HFFc6 (cell line): Measurements from ENCODE around the gene ZNF587B. TPM values are rescaled to one million over a fixed set of nuclear protein-coding genes. Genes with fewer than 3 reads are reported as not detected.
"Not testable (repeated sequence)": the region's sequence is repeated elsewhere in the genome, so short reads cannot be mapped to it uniquely, and the experiment has no call there.

Experiments used
- DNase-seq: peaks from one replicate; pipeline ENCODE4 v3.0.0-alpha.2; 2018
- H3K27ac Mint-ChIP-seq: 2 replicates; pipeline ENCODE4 v1.8.0; 2020; ENCODE audit warnings: mild to moderate bottlenecking, mixed read lengths
- H3K27me3 Mint-ChIP-seq: 2 replicates; pipeline ENCODE4 v1.8.0; 2021; ENCODE audit warnings: mild to moderate bottlenecking, moderate library complexity, mixed read lengths; ENCODE audit not compliant: insufficient read depth
- H3K36me3 Mint-ChIP-seq: 2 replicates; pipeline ENCODE4 v1.8.0; 2021; ENCODE audit warnings: low read depth, mixed read lengths
- H3K4me1 Mint-ChIP-seq: 2 replicates; pipeline ENCODE4 v1.8.0; 2020; ENCODE audit warnings: low read depth, mixed read lengths
- H3K4me3 Mint-ChIP-seq: 2 replicates; pipeline ENCODE4 v1.8.0; 2020; ENCODE audit warnings: mild to moderate bottlenecking, moderate library complexity, mixed read lengths
- H3K9me3 Mint-ChIP-seq: 2 replicates; pipeline ENCODE4 v1.8.0; 2020; ENCODE audit warnings: mild to moderate bottlenecking, mixed read lengths
- CTCF ChIP-seq: fragments of 200-600 bp; sonication (generic); IDR thresholded peaks from 2 replicates; pipeline ENCODE4 v1.5.0; 2021; ENCODE audit warnings: antibody characterized with exemption, mild to moderate bottlenecking
- total RNA-seq, 6 experiments: library from RNA; stranded (reverse); fragmentation: NEBNext Ultra II Directional; extraction: Animal tissue kit (Norgen Biotek cat#: 25700); gene quantifications; 2 replicates in 1 of 6; 3 replicates in 5 of 6; pipeline ENCODE4 v1.2.3, GENCODE V29; 2021

Gene ZNF587B
- total RNA-seq, 6 experiments from 2014 or later, result 7.8 to 10.7 (median 9.4) TPM

GRCh38 chr19:57888560-57889231 lies 58.6 kb downstream of the ZNF587B start, which contains the start of gene ZNF814:
ZNF814 (minus strand) TSS chr19:57889037; CDS start chr19:57888802, 235 bp downstream.
- H3K27ac Mint-ChIP-seq, result no peak within 1 kb of the TSS
- peak; percentile 71 for TF ChIP-seq CTCF
- H3K27me3 Mint-ChIP-seq, result no peaks in the 10 kb centered on the region; the same call in 1 of the 2 replicates
- H3K9me3 Mint-ChIP-seq, result peaks cover 33% of the 10 kb centered on the region
- DNase-seq, result peak; percentile 28
- H3K36me3 Mint-ChIP-seq, result peaks cover 48% of the 10 kb centered on the region
- H3K4me3 Mint-ChIP-seq, result peak within 1 kb of the TSS; percentile 63; the same call in 1 of the 2 replicates
- H3K4me1 Mint-ChIP-seq, result peaks cover 6% of the 10 kb centered on the region; the same call in 1 of the 2 replicates

GRCh38 chr19:57890706-57891105 lies 60.6 kb downstream of the ZNF587B start:
- not testable (repeated sequence) for H3K4me3 Mint-ChIP-seq, H3K27ac Mint-ChIP-seq, H3K27me3 Mint-ChIP-seq, H3K4me1 Mint-ChIP-seq
- peaks cover 22% of the 10 kb centered on the region for H3K9me3 Mint-ChIP-seq
- DNase-seq, result peak; percentile 69
- peaks cover 42% of the 10 kb centered on the region for H3K36me3 Mint-ChIP-seq

Other genes starting within 250 kb of the ZNF587B start
- gene ZIK1, start 246.2 kb upstream of the ZNF587B start, total RNA-seq, result 1 to 10 TPM in 3 of 6 experiments, under 1 TPM in 3; 0.80 to 3.0 (median 1.3) TPM
- gene ZNF530, start 230.4 kb upstream of the ZNF587B start, total RNA-seq, result 1 to 10 TPM; 2.3 to 4.5 (median 3.6) TPM
- gene ZNF134, start 216.1 kb upstream of the ZNF587B start, total RNA-seq, result 10 to 100 TPM; 13.5 to 14.6 (median 14.3) TPM
- gene ZNF211, start 197.1 kb upstream of the ZNF587B start, total RNA-seq, result 1 to 10 TPM; 5.8 to 8.1 (median 6.7) TPM
- gene ZSCAN4, start 161.4 kb upstream of the ZNF587B start, total RNA-seq, result not detected
- gene ZNF551, start 148.3 kb upstream of the ZNF587B start, total RNA-seq, result 1 to 10 TPM; 3.3 to 4.6 (median 4.4) TPM
- under 1 TPM in 4 of 6 experiments, not detected in 2; 0.11 to 0.20 (median 0.16) TPM for gene ZNF154, start 121.1 kb upstream of the ZNF587B start, total RNA-seq
- 1 to 10 TPM; 2.8 to 4.2 (median 3.7) TPM for gene ZNF671, start 102.7 kb upstream of the ZNF587B start, total RNA-seq
- 1 to 10 TPM; 5.4 to 9.3 (median 7.0) TPM for gene ZNF776, start 83.5 kb upstream of the ZNF587B start, total RNA-seq
- gene ZNF586, start 60.6 kb upstream of the ZNF587B start, total RNA-seq, result 1 to 10 TPM; 6.4 to 8.8 (median 6.9) TPM
- 1 to 10 TPM; 2.7 to 3.8 (median 3.0) TPM for gene ZNF552, start 15.4 kb upstream of the ZNF587B start, total RNA-seq
- 10 to 100 TPM; 22.6 to 28.6 (median 25.3) TPM for gene ZNF587, start 19.6 kb downstream of the ZNF587B start, total RNA-seq
- gene ZNF814, start 58.7 kb downstream of the ZNF587B start, total RNA-seq, result 1 to 10 TPM in 5 of 6 experiments, under 1 TPM in 1; 1.00 to 1.6 (median 1.3) TPM
- gene ZNF417, start 86.3 kb downstream of the ZNF587B start, total RNA-seq, result 10 to 100 TPM in 1 of 6 experiments, 1 to 10 TPM in 5; 6.8 to 10.3 (median 9.0) TPM
- gene ZNF418, start 105.1 kb downstream of the ZNF587B start, total RNA-seq, result under 1 TPM; 0.07 to 0.81 (median 0.46) TPM
- gene ZNF256, start 117.4 kb downstream of the ZNF587B start, total RNA-seq, result 1 to 10 TPM; 2.8 to 3.9 (median 3.2) TPM
- gene C19orf18, start 144.2 kb downstream of the ZNF587B start, total RNA-seq, result under 1 TPM in 3 of 6 experiments, not detected in 3; 0.23 to 0.59 (median 0.33) TPM
- 1 to 10 TPM; 3.5 to 6.0 (median 4.9) TPM for gene ZNF606, start 172.5 kb downstream of the ZNF587B start, total RNA-seq
- not detected for gene ZSCAN1, start 203.7 kb downstream of the ZNF587B start, total RNA-seq
- gene ZNF135, start 229.0 kb downstream of the ZNF587B start, total RNA-seq, result under 1 TPM in 2 of 6 experiments, not detected in 4; 0.07 to 0.09 TPM